ENCODE measurements around the gene TCIRG1. TPM values are rescaled to one million over a fixed set of nuclear protein-coding genes. Genes with fewer than 3 reads are reported as not detected.

The TCIRG1 gene
- total RNA-seq, 2 experiments from 2014 or later = 137 to 141 TPM

Small RNA genes lying within 50 kb of the gene (microRNA-seq; reads per million reads assigned to microRNA genes)
- not detected for gene MIR4691 (ENCODE audit: borderline microRNAs expressed, borderline replicate concordance)
- gene MIR6753 (ENCODE audit: borderline microRNAs expressed, borderline replicate concordance) = not detected
- 2.2 reads per million for gene MIR7113 (ENCODE audit: borderline microRNAs expressed, borderline replicate concordance)

Other genes with a start within 250 kb of the TCIRG1 start
- gene UNC93B1, start 34.9 kb upstream of the TCIRG1 start, total RNA-seq = 10 to 100 TPM; 18.4 to 19.0 TPM
- not detected for gene ALDH3B1, start 28.7 kb upstream of the TCIRG1 start, total RNA-seq
- 100 to 1,000 TPM; 142 to 162 TPM for gene NDUFS8, start 8.3 kb upstream of the TCIRG1 start, total RNA-seq
- 1 to 10 TPM; 6.8 to 7.1 TPM for gene CHKA, start 82.4 kb downstream of the TCIRG1 start, total RNA-seq
- gene KMT5B, start 174.3 kb downstream of the TCIRG1 start, total RNA-seq = 10 to 100 TPM; 18.4 to 21.6 TPM
- gene C11orf24, start 232.9 kb downstream of the TCIRG1 start, total RNA-seq = 10 to 100 TPM; 28.5 to 29.5 TPM

All from activated naive CD4-positive, alpha-beta T cell treated with anti-CD3 and anti-CD28 coated beads for 36 hours (primary cell).